Activated CD8-positive, alpha-beta memory T cell treated with anti-CD3 and anti-CD28 coated beads for 4 hours (primary cell): ENCODE data around the gene DRD1.
A peak's percentile ranks its signal among the peaks of the same experiment; 100 is the strongest.

Experiments
- DNase-seq, 2 donors: peaks; one replicate each; pipeline ENCODE4 v3.0.0-alpha.2; 2020; ENCODE audit warnings: low read depth in 2 of 2

DRD1 gene

DNA sequence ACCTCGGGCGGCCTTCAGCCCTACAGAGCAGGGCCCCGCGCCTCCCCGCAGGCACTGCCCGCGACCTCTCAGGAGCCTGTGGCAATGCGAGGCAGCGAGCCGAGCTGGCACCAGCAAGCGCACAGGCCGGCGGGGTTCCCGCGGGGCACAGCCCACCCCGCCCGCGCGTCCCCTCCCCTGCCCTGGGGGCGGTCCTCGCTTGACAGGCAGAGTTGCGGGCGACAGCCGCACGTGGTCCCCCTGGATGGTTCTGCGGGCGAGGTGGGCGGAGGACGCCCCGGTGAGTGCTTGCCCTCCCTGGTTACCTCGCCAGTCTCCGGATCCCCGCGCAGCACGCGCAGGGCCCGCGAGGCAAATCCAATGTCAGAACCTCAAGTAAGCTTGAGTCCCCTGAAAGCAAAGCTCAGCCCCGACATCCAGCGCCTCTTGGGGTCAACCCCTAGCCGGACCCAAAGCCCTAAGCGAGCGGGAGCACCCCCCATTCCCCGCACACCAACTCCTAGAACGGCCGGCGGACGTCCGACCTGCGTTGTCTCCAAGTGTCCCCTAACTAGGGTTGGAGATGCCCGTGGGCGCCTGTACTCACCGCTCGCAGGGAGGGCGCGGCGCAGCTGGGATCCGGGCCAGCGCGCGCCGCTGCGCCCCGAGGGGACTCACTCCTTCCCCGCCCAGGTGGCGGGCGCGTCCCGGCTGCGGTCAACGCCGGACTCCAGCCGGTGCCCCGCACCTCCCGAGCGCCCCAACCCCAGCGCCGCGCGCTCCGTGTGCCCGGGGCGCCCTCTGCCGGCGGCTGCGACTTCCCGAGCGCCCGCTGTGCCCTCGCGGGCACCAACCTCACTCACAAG is at the start of gene DRD1:
Gene DRD1 (minus strand): TSS at position 123 of the 845 bp plus-strand sequence. CDS start 1,083 bp downstream, outside the sequence.
- peak; percentile 1 to 20 for DNase-seq

DNA sequence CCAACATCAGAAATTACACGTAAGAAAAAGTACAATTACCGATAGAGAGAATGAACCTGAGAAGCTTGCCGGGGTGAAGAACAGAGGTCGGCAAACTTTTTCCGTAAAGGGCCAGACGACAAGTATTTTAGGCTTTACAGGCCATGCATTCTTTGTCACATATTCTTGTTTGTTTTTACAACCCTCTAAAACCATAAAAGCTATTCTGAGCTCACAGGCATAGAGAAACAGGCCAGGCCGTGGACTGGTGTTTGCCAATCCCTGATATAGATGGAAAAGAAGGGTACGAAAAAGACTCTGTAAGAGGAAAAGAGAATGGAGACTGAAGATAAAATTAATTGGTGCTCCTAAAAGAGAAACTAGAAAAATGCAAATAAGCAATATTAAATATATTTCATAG is 49.7 kb upstream of the DRD1 start:
- no peak for DNase-seq

DNA sequence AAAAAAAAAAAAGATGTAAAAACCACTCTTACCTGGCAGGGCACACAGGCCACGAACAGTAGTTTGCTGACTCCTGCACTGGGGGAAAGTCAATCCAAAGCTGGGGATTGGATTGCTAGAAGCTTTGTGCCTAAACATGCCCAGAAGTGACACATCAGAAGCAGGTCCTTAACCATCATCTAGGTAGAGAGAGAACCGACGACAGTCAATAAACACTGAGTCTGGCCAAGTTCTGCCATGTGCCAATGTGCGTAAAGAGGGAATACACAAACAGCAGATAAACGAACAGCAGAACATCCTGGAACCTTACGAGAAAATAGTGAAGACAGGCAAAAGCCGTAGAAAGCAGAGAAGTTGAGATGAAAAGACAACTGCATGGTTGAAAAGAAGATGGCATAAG is 49.3 kb upstream of the DRD1 start:
- DNase-seq, result no peak

DNA sequence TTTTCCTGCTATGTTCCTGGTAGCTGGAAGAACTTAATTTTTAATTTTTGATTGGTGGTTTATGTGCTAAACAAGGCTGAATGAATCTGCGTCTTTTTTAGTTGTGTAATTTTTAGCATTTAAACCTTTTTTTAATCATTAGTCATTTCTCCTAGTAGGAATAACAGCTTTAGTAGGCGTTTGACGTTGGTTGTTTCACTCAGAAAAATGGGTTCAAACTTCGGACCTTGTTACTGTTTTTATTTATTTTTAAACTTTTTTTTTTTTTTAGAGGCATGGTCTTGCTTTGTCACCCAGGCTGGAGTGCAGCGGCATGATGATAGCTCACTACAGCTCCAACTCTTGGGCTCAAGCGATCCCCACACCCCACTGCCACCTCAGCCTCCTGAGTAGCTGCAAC is 47.2 kb upstream of the DRD1 start:
- DNase-seq, result no peak

DNA sequence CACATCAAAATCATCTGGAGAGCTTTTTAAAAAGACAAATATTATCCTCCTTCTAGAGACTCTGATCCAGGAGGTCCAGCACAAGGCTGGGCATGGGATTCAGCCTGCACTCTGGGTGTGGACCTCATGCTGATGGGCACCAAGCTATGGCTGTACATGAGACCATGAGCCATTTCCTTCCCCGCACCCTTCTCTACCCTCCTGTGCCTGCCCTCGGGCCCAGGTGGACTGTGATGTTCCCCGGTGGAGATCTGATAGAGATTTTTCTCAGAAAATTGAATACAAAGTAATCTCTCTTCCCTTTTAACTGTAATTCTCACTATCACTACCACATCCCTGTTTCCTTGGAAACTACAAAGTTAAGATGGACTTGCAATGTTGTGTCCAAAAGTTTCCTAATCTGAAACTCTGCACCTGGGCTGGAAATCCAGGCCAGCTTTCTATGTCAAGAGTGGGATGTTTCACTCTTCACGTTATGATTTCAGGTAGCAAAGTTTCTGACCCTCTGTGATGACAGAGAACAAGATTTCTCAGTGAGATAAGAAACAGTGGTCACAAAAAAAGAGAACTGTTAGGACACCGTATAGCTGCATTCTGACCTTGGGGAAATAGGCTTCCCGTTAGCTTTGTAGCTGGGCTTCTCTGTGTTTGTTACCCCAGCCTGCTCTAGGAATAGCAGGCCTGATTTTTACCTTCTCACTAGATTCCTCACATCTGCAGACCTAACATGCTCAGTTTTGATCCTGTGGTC is 45.9 kb upstream of the DRD1 start:
- no peak for DNase-seq

DNA sequence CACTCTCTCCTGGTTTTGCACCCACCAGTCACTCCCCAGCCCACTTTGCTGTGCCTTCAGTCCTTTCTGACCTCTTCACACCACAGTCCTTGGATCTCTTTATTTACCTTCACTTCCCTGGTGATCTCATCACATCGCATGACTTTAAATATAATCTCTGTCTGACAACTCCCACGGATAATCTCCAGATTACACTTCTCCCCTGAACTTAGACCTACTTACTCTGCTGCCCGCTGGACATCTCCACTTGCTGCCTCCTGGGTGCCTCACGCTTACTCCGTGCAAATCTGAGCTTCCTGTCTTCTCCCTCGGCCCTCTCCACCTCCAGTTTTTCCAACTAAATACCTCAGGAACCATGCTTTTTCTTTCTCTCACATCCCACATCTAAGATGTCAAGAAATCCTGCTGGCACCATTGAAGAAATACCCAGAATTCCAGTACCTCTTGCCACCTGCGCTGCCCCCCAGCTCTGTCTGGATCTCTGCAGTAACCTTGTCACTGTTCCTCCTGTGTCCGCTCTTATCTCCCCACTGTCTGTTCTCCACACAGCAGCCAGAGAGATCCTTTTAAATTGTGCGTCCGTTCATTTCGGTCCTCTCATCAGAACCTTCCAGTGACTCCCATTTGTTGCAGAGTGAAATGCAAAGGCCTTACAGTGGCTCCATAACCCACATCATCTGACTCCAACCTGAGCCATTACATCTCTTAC is 43.7 kb upstream of the DRD1 start:
- no peak for DNase-seq

DNA sequence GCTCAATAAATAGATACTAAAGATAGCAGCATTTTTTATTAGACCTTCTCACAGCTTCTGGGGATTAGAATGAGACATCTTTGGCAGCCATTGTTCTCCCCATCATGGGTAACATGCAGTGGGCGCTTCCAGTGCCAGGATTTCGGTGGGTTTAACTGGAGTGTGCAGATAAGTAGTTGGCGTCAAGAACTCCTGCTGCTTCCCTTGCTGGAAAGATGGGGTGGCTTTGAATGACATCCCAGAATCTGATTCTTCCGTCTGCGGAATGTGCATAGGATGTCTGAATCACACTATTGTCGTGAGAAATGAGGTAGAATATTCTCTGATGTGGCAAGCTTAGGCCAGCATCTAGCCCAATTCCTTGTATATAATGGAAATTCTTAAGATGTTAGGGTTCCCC is 41.6 kb upstream of the DRD1 start:
- DNase-seq, result no peak

DNA sequence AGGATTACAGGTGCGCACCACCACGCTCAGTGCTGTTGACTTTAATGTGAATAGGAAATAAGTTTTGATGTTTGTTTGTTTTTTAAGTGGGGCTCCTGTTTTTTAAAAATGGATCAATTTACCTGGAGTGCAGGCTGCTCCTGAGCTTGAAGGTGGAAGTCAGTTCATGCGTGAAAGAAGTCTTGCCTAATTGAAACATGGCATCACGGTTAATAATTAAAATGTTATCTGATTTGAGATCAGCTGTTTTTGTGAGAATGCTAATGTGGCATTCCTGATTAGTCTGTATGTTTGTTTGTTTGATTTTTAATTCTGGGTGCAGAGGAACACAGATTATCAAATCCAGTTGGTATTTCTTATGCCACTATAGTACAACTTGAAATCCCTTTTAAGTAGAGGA is 40.8 kb upstream of the DRD1 start:
- no peak for DNase-seq

DNA sequence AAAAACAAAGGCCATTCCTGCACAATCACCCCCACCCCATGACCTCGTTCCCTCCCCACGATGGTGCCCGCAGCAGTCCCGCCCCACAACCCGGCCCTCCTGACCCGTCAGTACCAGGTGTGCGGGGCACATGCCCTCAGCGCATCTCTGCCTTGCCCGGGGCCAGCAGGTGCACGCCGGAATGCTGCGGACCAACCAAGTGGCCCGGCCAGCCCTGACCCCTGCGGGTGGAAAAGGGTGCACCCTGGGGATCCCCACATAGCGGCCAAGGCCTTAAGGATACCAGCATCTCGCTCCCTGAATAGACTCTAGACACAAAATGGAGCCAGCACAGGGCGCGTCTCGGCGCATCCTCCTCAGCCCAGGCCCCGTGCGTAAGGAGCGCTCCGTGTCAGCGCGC is 40.3 kb upstream of the DRD1 start:
- no peak for DNase-seq

DNA sequence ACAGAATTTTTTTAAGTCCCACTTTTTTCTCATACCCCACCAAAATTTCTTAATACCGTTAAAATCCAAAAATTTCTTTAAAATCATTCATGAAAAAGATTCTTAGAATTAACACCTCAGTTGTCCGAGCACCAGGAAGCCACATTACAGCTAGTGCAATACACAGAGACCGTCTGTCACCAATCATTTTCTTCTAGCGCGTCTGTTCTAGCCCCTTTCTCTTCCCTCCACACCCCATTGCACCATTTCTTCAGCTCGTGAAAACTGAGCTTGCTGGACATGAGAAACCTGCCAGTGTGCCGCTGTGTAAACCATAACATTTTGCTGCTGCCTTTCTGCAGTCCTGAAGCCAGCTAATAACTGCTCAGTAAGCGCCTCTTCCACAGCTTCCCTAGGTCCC is 39.4 kb upstream of the DRD1 start:
- DNase-seq, result no peak

DNA sequence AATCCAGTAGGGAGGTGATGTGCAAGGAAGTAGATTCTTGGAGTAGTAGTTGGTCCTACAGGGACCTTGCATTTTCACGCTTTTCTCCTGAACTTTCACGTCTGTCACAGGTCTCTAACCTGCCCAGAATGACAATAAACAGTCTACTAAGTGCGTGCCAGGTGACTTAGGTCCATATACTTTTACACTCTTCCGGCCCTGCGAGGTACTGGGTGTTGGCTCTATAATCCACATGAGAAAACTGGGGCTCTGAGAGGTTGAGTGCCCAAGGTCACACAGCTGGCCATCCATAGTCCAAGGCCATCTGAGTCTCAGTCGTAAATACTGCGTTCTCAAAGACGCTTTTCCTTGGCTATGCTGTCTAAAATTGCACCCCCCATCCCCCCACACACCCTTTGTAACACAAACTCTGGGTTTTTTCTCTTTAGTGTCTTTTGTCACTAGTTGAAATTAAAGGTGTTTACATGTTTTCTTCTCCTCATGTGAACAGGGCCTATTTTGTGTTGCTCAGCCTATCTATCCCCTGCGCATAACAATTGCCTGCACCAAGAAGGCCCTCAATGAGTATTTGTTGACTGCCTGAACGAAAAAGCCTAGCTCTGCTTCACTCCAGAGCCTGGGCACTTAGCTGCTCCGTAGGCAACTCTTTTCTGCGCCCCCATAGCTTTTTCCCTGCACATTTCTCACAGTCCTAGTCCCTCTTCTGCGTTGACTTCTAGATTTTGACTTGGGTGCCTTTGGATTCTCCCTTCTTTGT is 35.3 kb upstream of the DRD1 start:
- no peak for DNase-seq

DNA sequence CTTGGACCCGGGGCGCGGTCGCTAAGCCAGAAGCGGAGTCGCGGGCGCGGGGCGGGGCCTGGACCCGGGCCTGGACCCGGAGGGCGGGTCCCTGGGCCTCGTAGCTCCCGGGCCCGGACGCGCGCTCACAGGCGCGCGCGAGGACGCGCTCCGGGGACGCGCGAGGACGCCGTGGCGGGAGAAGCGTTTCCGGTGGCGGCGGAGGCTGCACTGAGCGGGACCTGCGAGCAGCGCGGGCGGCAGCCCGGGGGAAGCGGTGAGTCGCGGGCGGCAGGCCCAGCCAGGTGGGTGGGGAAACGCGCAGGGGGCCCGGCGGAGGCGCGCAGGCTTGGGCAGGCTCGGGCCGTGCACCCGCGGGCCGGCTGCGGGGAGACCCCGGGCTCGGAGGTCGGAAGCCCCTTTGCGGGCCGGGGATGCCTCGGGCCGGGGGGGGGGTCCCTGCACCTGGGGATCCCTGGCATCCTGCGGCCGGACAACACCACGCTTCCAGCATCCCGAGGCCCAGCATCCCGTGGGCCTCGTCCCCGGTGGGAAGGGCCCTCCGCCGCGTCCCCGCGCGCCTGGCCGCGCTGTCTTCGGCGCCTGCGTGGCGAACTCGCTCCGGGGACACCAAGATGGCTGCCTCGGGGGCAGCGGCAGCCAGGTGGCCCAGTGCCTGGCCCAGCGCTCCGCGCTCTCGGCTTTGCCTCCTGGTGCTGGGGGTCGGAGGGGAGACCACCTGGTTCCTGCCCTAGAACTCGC is 34.6 kb upstream of the DRD1 start, which contains the start of gene SFXN1:
Gene SFXN1 (plus strand): TSS at position 177 of the 741 bp plus-strand sequence. CDS start 13,544 bp downstream, outside the sequence.
- peak; percentile 63 to 64 for DNase-seq

DNA sequence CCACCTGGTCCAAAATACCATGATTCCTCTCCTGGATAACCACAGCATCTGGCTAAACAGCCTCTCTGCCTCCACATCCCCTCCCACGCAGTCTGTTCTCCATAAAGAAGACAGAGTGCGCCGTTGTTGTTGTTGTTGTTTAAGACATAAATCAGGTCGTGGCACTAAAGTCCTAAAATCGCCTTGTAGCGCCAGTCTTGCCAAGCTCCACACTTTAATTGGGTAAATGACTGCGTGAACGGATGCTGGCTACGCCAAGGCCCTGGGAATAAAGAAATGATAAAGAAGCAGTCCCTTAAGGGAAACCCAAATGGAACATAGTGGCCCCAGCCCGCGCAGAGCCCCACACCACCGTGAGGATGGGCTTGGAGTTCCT is 34.0 kb upstream of the DRD1 start:
- DNase-seq, result no peak

DNA sequence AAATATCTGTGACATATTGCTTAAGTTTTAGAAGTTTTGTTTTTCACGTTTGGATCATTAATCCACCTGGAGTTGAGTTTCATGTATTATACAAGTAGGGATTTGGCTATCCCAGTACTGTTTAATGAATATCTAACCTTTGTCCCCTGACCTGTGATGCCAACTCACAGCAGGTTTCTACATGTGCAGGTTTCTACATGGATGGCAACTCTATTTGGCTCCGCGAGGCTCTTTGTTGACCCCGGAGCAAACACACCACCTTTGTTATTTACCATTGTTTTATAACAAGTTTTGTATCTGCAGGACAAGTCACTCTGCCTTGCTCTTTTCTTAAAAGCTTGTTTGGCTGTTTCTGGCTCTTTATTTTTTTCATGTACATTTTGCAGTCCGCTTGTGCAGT is 33.5 kb upstream of the DRD1 start:
- DNase-seq, result no peak

DNA sequence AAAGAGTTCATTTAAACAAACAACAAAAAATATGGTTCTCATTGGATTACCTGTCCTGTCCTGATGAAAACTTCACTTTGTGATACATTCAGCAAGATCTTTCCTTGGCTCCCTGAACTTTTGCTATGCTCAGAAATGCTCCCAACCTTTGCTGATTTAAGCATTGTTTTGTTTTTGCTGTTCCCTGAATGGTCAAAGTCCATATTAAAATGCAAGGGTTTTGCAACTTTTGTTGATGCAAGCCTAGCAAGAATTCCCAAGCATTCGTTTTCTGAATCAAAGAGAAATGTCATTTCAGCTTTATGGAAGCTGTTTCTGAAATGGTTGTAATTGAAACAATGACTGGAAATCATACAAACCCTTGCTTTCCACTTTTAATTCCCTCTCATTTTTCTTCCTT is 31.3 kb upstream of the DRD1 start:
- no peak for DNase-seq

DNA sequence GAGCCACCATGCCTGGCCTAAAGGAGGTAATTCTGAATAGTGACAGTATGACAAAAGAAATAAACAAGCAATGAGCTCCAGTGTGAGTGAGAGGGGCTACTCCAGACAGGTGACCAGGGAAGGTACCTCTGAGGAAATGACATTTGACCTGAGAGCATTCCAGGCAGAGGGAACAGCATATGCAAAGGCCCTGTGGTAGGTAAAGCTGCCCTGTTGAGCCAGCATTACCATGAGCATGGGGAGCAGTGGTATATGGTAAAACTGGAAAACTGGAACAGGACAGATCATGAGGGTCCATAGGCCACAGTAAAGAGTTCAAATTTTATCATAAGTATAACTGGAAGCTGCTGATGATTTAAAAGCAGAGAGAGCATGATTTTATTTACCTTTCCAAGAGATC is 28.4 kb upstream of the DRD1 start:
- DNase-seq, result no peak

DNA sequence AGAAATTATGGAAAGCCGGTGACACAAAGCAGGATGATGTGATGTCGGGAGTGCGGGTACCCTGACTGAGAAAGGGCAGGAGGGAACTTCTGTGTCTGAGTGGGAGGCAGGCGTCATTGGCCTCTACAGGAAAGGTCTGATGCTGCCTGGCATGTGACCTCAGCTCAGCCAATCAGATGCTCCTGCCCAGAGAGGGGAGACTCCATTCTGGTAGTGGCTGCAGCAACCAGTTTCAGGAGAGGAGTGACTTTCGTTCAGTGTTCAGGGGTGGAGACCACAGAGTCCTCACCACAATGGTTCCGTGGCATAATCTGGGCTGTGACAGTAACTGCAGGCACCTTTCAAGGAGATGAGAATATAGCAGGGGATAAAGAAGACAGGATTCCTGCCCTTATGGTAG is 27.6 kb upstream of the DRD1 start:
- no peak for DNase-seq

DNA sequence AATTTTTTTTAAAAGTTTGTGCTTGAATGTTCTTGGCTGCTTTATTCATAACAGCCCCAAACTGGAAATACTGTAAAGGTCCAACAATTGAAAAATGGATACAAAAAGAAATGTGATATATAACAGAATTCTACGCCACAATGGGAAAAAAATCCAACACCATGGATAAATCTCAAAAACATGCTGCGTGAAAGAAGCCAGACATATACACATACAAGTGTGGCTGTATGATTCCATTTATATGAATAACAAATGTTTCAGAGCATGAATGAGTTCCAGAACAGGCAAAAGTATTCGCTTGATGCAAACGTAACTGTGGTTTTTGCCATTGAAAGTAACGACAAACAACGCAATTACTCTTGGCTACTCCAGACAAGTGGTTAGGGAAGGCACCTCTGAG is 27.2 kb upstream of the DRD1 start:
- no peak for DNase-seq

DNA sequence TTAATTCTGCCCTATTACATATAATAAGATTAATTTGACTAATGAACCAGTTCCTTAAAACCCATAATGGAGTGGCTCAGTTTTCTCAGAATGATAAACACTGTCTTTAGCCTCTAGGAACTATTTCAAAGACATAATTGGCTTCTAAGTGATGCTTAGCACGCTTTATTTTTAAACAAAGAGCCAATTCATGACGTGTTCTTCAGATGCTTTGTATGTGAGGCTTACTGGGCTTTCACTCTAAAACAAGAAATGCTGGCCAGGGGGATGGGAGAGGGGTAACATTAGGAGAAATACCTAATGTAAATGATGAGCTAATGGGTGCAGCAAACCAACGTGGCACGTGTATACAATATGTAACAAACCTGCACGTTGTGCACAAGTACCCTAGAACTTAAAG is 26.8 kb upstream of the DRD1 start:
- DNase-seq, result no peak

DNA sequence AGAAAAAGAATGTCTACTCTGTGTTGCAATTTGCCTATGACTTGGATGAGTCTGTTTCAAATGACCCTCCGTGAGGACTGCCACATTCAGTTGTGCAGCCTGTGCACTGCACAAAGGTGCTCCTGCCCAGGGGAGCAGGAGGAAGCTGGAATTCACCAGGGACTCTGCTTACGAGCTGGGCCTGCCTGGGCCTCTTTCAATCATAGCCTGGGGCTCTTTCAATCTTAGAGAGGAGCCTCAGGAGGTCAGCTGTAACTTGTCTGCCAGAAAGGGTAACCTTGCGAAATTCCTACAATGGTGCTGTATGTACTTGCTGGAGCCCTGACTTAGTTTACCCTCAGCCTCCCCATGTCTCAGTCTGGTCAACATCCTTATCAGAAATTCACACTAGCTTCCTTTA is 25.9 kb upstream of the DRD1 start:
- no peak for DNase-seq

DNA sequence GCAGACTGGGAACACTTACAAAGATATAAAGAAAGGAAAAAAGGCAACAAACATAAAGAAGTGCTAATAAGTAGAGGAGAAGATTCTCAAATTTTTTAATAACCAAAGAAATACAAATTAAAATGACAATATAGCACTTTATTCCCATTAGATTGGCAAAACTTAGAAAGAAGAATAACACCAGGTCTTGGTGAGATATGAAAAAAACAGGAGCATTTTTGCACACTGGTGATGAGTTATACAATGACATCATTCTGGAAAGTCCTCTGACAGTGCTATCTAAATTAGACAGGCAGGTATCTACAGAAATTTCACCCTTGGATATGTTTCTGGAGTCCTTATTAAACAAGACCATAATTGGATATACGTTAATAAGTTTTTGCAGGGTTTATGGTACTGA is 24.9 kb upstream of the DRD1 start:
- DNase-seq, result no peak
